HG03432 (cell line): Measurements from ENCODE around the gene RP2.

Experiments
- ATAC-seq: cut with Tn5 transposase; IDR thresholded peaks from one replicate; pipeline ENCODE4 v1.9.1; 2021; ENCODE audit warnings: mild to moderate bottlenecking, moderate library complexity; ENCODE audit not compliant: unreplicated experiment

Gene RP2

DNA sequence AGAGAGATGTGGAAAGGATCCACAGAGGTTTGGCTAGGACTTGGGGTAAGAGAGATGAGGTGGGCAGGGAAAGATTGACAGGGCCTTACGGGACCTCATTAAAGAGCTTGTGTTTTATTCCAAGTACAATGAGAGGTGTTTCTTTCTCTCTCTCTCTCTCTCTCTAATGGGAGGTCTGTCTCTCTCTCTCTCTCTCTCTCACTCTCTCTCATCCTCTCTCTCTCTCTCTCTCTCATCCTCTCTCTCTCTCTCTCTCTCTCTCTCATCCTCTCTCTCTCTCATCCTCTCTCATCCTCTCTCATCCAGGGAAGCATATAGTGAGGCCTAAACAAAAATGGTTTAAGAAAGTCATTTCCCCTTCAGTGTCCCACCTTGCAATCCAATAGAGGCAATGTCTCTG is 80.8 kb downstream of the RP2 start:
- no peak for ATAC-seq

GRCh38 chrX:46918434-46918833 is 81.6 kb downstream of the RP2 start:
- ATAC-seq, result no peak

- no peak for ATAC-seq
Observed at GRCh38 chrX:46920235-46920634, 83.4 kb downstream of the RP2 start.

DNA sequence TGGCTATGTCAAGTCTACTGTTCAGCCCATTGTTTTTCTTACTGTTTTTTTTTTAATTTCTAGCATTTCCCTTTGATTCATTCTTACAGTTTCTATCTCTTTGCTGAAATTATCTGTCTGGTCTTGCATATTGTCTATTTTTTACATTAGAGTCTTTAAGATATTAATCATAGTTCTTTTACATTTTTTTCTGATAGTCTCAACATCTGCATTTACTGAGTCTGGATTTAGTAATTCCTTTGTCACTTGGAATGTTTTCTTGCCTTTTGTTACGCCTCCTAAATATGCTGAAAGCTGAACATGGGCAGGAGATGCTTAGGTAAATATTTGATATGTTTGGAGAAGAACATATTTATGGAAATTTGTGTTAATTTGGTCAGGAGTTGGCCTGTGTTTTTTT is 85.8 kb downstream of the RP2 start:
- ATAC-seq, result no peak

- ATAC-seq, result no peak
Observed at GRCh38 chrX:46927718-46928117, 90.9 kb downstream of the RP2 start.

- no peak for ATAC-seq
Observed at GRCh38 chrX:46929439-46930261, 92.8 kb downstream of the RP2 start.
